ENCODE measurements around the gene KLHDC8B. TPM values are rescaled to one million over a fixed set of nuclear protein-coding genes. Genes with fewer than 3 reads are reported as not detected.

KLHDC8B gene
- total and polyA plus RNA-seq, 2 experiments from 2014 or later: 72.0 to 86.4 TPM

DNA sequence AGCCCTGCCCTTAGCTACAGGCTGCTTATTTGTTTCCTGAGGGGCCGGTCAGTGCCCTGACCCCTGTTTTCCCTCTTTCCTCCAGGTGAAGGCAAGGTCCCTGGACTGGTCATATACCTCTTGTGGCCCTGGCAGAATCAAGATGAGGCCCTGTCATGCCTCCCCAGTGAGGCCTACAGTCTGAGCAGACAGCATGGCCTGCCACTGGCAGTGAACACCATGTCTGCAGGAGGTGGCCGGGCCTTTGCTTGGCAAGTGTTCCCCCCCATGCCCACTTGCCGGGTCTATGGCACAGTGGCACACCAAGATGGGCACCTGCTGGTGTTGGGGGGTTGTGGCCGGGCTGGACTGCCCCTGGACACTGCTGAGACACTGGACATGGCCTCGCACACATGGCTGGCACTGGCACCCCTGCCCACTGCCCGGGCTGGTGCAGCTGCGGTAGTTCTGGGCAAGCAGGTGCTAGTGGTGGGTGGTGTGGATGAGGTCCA is 1.2 kb downstream of the KLHDC8B start:
- Histone ChIP-seq H3K9me3 (ENCODE audit: low read depth) (no peaks in the 10 kb centered on the region), H3K9me2 (replicated peaks; ENCODE audit: insufficient read depth) (no peaks in the 10 kb centered on the region), H2AFZ (no peak overlapping the region), H3K79me2 (peaks cover 40% of the 10 kb centered on the region), H3K27ac (peak overlapping the region; percentile 92), H3K4me2 (peak overlapping the region; percentile 97), H4K20me1 (ENCODE audit: insufficient read depth, poor library complexity, severe bottlenecking) (peaks cover 8% of the 10 kb centered on the region), H3K36me3 (replicated peaks; ENCODE audit: insufficient read depth, low read depth) (no peaks in the 10 kb centered on the region), H3K27me3 (no peaks in the 10 kb centered on the region), H3K4me1 (ENCODE audit: insufficient read depth) (peaks cover 33% of the 10 kb centered on the region), H3K4me3 (no peak overlapping the region)
- TF ChIP-seq, protein P1, sequence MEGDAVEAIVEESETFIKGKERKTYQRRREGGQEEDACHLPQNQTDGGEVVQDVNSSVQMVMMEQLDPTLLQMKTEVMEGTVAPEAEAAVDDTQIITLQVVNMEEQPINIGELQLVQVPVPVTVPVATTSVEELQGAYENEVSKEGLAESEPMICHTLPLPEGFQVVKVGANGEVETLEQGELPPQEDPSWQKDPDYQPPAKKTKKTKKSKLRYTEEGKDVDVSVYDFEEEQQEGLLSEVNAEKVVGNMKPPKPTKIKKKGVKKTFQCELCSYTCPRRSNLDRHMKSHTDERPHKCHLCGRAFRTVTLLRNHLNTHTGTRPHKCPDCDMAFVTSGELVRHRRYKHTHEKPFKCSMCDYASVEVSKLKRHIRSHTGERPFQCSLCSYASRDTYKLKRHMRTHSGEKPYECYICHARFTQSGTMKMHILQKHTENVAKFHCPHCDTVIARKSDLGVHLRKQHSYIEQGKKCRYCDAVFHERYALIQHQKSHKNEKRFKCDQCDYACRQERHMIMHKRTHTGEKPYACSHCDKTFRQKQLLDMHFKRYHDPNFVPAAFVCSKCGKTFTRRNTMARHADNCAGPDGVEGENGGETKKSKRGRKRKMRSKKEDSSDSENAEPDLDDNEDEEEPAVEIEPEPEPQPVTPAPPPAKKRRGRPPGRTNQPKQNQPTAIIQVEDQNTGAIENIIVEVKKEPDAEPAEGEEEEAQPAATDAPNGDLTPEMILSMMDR (IDR thresholded peaks at IDR 0.05; ENCODE audit: poor library complexity): no peak
- TF ChIP-seq EZH2 (IDR thresholded peaks at IDR 0.05; ENCODE audit: borderline replicate concordance) (no peak), EZH2phosphoT487 (IDR thresholded peaks at IDR 0.05; ENCODE audit: low read depth, severe bottlenecking, unreplicated experiment) (no peak)
- DNase-seq (ENCODE audit: low spot score): no peak
- 86% methylated on average over 7 of the region's 7 CpGs for WGBS (ENCODE audit: low lambda C conversion rate, missing lambda C conversion rate)

DNA sequence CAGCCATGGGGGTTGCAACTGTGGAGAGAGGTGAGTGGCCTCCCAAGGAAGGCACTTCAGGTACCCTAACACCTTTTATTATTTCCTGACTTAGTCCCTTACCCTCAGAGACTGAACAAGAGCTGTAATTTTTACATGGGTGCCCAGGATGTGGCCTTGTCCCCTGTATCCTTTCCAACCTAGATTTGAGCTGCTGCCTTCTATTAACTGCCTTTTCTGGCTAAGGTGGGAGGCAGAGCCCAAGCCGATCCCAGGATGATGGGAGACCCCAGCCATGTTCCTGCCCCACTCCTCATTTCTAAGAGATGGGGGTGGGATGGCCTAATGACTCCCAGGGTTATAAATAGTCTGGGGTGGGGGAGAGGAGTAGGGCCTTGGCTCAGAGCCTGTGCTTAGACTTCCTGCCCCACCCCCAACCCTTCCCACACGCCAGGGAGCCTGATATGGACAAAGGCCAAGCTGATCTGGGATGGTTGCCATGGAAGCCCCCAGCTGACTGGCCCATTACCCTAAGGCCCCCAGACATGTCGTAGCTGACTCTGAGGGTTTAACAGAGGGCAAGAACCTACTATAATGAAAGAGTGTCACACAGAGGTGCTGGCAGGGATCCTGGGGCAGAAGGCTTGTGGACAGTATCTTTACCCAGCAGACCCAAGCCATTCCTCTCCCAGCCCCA is 1.9 kb downstream of the KLHDC8B start:
- Histone ChIP-seq H3K27ac (peak overlapping the region; percentile 92), H3K4me1 (ENCODE audit: insufficient read depth) (peaks cover 33% of the 10 kb centered on the region), H3K79me2 (peaks cover 40% of the 10 kb centered on the region), H3K4me2 (peak overlapping the region; percentile 97), H3K27me3 (no peaks in the 10 kb centered on the region), H3K4me3 (no peak overlapping the region), H2AFZ (no peak overlapping the region), H3K9me2 (replicated peaks; ENCODE audit: insufficient read depth) (no peaks in the 10 kb centered on the region), H3K36me3 (replicated peaks; ENCODE audit: insufficient read depth, low read depth) (no peaks in the 10 kb centered on the region), H3K9me3 (ENCODE audit: low read depth) (no peaks in the 10 kb centered on the region), H4K20me1 (ENCODE audit: insufficient read depth, poor library complexity, severe bottlenecking) (peaks cover 8% of the 10 kb centered on the region)
- WGBS (ENCODE audit: low lambda C conversion rate, missing lambda C conversion rate): 36% methylated on average over 3 of the region's 3 CpGs
- TF ChIP-seq EZH2 (IDR thresholded peaks at IDR 0.05; ENCODE audit: borderline replicate concordance) (no peak), EZH2phosphoT487 (IDR thresholded peaks at IDR 0.05; ENCODE audit: low read depth, severe bottlenecking, unreplicated experiment) (no peak)
- TF ChIP-seq, protein P1 (IDR thresholded peaks at IDR 0.05; ENCODE audit: poor library complexity): no peak
- peak; percentile 85 for DNase-seq (ENCODE audit: low spot score)

DNA sequence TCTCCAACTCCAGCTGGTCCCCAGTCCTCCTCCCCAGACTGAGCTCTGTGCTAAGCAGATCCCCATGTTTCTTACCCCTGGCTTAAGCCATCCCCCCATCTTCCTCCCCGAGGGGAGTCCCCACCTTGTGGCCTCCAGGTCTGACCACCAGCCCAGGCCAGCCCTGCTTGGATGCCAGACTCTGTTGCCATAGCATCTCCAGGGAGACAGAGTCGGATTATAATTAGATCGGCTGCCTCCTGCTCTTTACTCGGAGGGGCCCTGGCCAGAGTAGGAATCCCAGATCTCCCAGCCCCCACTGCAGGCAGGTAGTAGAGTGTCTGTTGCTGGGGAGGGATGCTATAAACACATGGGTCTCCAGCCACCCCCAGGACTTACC is 2.4 kb downstream of the KLHDC8B start:
- H3K9me3 ChIP-seq (ENCODE audit: low read depth): no peaks in the 10 kb centered on the region
- no peak overlapping the region for H2AFZ ChIP-seq
- no peaks in the 10 kb centered on the region for H3K36me3 ChIP-seq (replicated peaks; ENCODE audit: insufficient read depth, low read depth)
- TF ChIP-seq EZH2phosphoT487 (IDR thresholded peaks at IDR 0.05; ENCODE audit: low read depth, severe bottlenecking, unreplicated experiment) (no peak), EZH2 (IDR thresholded peaks at IDR 0.05; ENCODE audit: borderline replicate concordance) (no peak)
- TF ChIP-seq, protein P1 (IDR thresholded peaks at IDR 0.05; ENCODE audit: poor library complexity): no peak
- H3K9me2 ChIP-seq (replicated peaks; ENCODE audit: insufficient read depth): no peaks in the 10 kb centered on the region
- H4K20me1 ChIP-seq (ENCODE audit: insufficient read depth, poor library complexity, severe bottlenecking): peaks cover 8% of the 10 kb centered on the region
- H3K27me3 ChIP-seq: no peaks in the 10 kb centered on the region
- H3K4me3 ChIP-seq: no peak overlapping the region
- peak overlapping the region; percentile 92 for H3K27ac ChIP-seq
- DNase-seq (ENCODE audit: low spot score): no peak
- 44% methylated on average over 4 of the region's 4 CpGs for WGBS (ENCODE audit: low lambda C conversion rate, missing lambda C conversion rate)
- peak overlapping the region; percentile 97 for H3K4me2 ChIP-seq
- peaks cover 33% of the 10 kb centered on the region for H3K4me1 ChIP-seq (ENCODE audit: insufficient read depth)
- peaks cover 40% of the 10 kb centered on the region for H3K79me2 ChIP-seq

Measured in hepatocyte (in vitro differentiated cells).